HepG2 (cell line): ENCODE results near the gene EPB41L1. TPM values are rescaled to one million over a fixed set of nuclear protein-coding genes. Genes with fewer than 3 reads are reported as not detected.
A peak's percentile ranks its signal among the peaks of the same experiment; 100 is the strongest.

Source experiments
- ATF2 ChIP-seq: sonication (generic); formaldehyde crosslinking; IDR thresholded peaks from 2 replicates; pipeline ENCODE4 v1.4.0; 2020; ENCODE audit warnings: missing genetic modification reagents
- BATF2 ChIP-seq: sonication (generic); formaldehyde crosslinking; IDR thresholded peaks from 2 replicates; pipeline ENCODE4 v1.8.0; 2022; ENCODE audit warnings: mild to moderate bottlenecking, missing genetic modification reagents, moderate library complexity
- CENPX ChIP-seq: sonication (generic); formaldehyde crosslinking; IDR thresholded peaks from 2 replicates; pipeline ENCODE4 v1.9.0; 2021; ENCODE audit warnings: mild to moderate bottlenecking, missing genetic modification reagents, moderate library complexity
- EP300 ChIP-seq, 3 experiments: sonication (generic) in 1 of 3; formaldehyde crosslinking in 1 of 3; IDR thresholded peaks; 2 replicates each; pipeline versions ENCODE4 v1.5.1 to v1.6.1; 2011 to 2020; ENCODE audit warnings: low read depth in 2 of 3, low read length in 2 of 3, borderline replicate concordance in 1 of 3, improper control_type of control experiment in 1 of 3, mild to moderate bottlenecking in 1 of 3, missing genetic modification reagents in 1 of 3, moderate library complexity in 1 of 3
- FOXK1 ChIP-seq: sonication (generic); formaldehyde crosslinking; IDR thresholded peaks from 2 replicates; pipeline ENCODE4 v1.4.0; 2020; ENCODE audit warnings: low read depth, missing genetic modification reagents, borderline replicate concordance
- GPBP1L1 ChIP-seq: sonication (generic); formaldehyde crosslinking; IDR thresholded peaks from 2 replicates; pipeline ENCODE4 v1.5.0; 2020; ENCODE audit warnings: mild to moderate bottlenecking, missing genetic modification reagents
- KLF11 ChIP-seq: IDR thresholded peaks from 2 replicates; pipeline ENCODE4 v1.6.1; 2016; ENCODE audit warnings: missing compliant biosample characterization
- KMT2A ChIP-seq: sonication (generic); formaldehyde crosslinking; IDR thresholded peaks from 2 replicates; pipeline ENCODE4 v1.4.0; 2020; ENCODE audit warnings: missing genetic modification reagents
- MYPOP ChIP-seq: sonication (generic); formaldehyde crosslinking; IDR thresholded peaks from 2 replicates; pipeline ENCODE4 v1.8.1; 2023; ENCODE audit warnings: mild to moderate bottlenecking, moderate library complexity, missing genetic modification reagents
- POLR2G ChIP-seq: fragments of 200-400 bp; formaldehyde crosslinking; IDR thresholded peaks from 2 replicates; pipeline ENCODE4 v1.6.1; 2018; ENCODE audit warnings: mild to moderate bottlenecking, low read depth, low read length, moderate library complexity
- SIN3A ChIP-seq: IDR thresholded peaks from 2 replicates; pipeline ENCODE4 v1.6.1; 2011; ENCODE audit warnings: low read depth, mild to moderate bottlenecking, control low read depth, low read length, borderline replicate concordance
- THYN1 ChIP-seq: sonication (generic); formaldehyde crosslinking; IDR thresholded peaks from 2 replicates; pipeline ENCODE4 v1.8.1; 2023; ENCODE audit warnings: low read depth, mild to moderate bottlenecking, moderate library complexity, missing genetic modification reagents, borderline replicate concordance
- ZBTB34 ChIP-seq: sonication (generic); formaldehyde crosslinking; IDR thresholded peaks from 2 replicates; pipeline ENCODE4 v1.8.0; 2022; ENCODE audit warnings: mild to moderate bottlenecking, missing genetic modification reagents
- ZNF260 ChIP-seq: sonication (generic); formaldehyde crosslinking; IDR thresholded peaks from 2 replicates; pipeline ENCODE4 v1.4.0; 2020; ENCODE audit warnings: missing genetic modification reagents, low read depth, mild to moderate bottlenecking, borderline replicate concordance
- ZNF337 ChIP-seq: sonication (generic); formaldehyde crosslinking; IDR thresholded peaks from 2 replicates; pipeline ENCODE4 v1.5.1; 2020; ENCODE audit warnings: missing genetic modification reagents, low read depth, mild to moderate bottlenecking, borderline replicate concordance
- ZNF382 ChIP-seq: sonication (generic); formaldehyde crosslinking; IDR thresholded peaks from 2 replicates; pipeline ENCODE4 v1.5.0; 2020; ENCODE audit warnings: missing genetic modification reagents, mild to moderate bottlenecking, borderline replicate concordance
- ZNF737 ChIP-seq: sonication (generic); formaldehyde crosslinking; IDR thresholded peaks from 2 replicates; pipeline ENCODE4 v1.5.0; 2020; ENCODE audit warnings: missing genetic modification reagents, mild to moderate bottlenecking, borderline replicate concordance
- ZXDC ChIP-seq: sonication (generic); formaldehyde crosslinking; IDR thresholded peaks from 2 replicates; pipeline ENCODE4 v1.5.0; 2020; ENCODE audit warnings: mild to moderate bottlenecking, missing genetic modification reagents
- polyA plus RNA-seq, 8 experiments: library from polyadenylated mRNA; depleted of rRNA in 3 of 8; stranded (reverse) in 7 of 8; unstranded in 1 of 8; fragments of >200 nt; fragmentation: Illumina TruSeq in 4 of 8; extraction: Trizol in 4 of 8; gene quantifications; 2 replicates each; pipeline versions ENCODE4 v1.2.1 to v1.2.3, GENCODE V29; 2011 to 2016; ENCODE audit warnings: low read depth in 4 of 8, missing spikeins in 1 of 8, mixed read lengths in 1 of 8; ENCODE audit not compliant: insufficient read depth in 1 of 8
- total RNA-seq, 5 experiments: library from RNA; depleted of rRNA; stranded (reverse); fragments of >200 nt; fragmentation: Illumina TruSeq; extraction: Trizol; gene quantifications; 2 replicates each; pipeline ENCODE4 v1.2.3, GENCODE V29; 2016; ENCODE audit warnings: low read depth in 1 of 5

The EPB41L1 gene
- total and polyA plus RNA-seq, 2 of the 13 experiments (the other 11 are each of a cell fraction or from before 2014, with no cell fraction given): 16.7 to 39.0 TPM

GRCh38 chr20:36202891-36203338 is 48.4 kb downstream of the EPB41L1 start (continued):
- TF ChIP-seq ZNF337 (CRISPR knock-in tag) (no peak), KLF11 (CRISPR knock-in tag) (0 out of 2 replicates have a peak, but pooled peaks have one; percentile 44), GPBP1L1 (no peak), ZBTB34 (CRISPR knock-in tag) (no peak), CENPX (CRISPR knock-in tag) (no peak), FOXK1 (CRISPR knock-in tag) (peak; percentile 20; the same call in 1 of the 2 replicates), EP300 (IDR thresholded peaks at IDR 0.05; ENCODE audit: low read depth in 2 of 2, low read length in 2 of 2) (no peak), EP300 (CRISPR knock-in tag; IDR thresholded peaks at IDR 0.05; ENCODE audit: borderline replicate concordance) (no peak), SIN3A (no peak), BATF2 (CRISPR knock-in tag) (no peak), KMT2A (CRISPR knock-in tag) (no peak), ZNF737 (CRISPR knock-in tag) (no peak), THYN1 (CRISPR knock-in tag) (no peak), ZNF382 (no peak), ATF2 (CRISPR knock-in tag) (no peak), POLR2G (no peak), MYPOP (CRISPR knock-in tag) (no peak), ZNF260 (CRISPR knock-in tag) (no peak), ZXDC (CRISPR knock-in tag) (no peak)
